GM12891 (cell line): ENCODE data around the gene NFKB2.

Source experiments
- DNase-seq: peaks from one replicate; pipeline ENCODE4 v3.0.0; 2011; ENCODE audit warnings: low spot score; ENCODE audit not compliant: insufficient read length
- FAIRE-seq: peaks from 2 replicates; lab custom pipeline; 2011; peaks lifted over from hg19 to GRCh38; lab: Jason Lieb, UNC
- PAX5 ChIP-seq: IDR thresholded peaks from 2 replicates; pipeline ENCODE4 v1.6.1; 2011; ENCODE audit warnings: low read length, moderate library complexity, mild to moderate bottlenecking; ENCODE audit not compliant: insufficient read depth, severe bottlenecking
- POLR2A ChIP-seq: IDR thresholded peaks from 2 replicates; pipeline ENCODE4 v1.6.1; 2011; ENCODE audit warnings: low read depth, low read length, control low read depth
- POLR2AphosphoS5 ChIP-seq: IDR thresholded peaks from 2 replicates; pipeline ENCODE4 v1.6.1; 2011; ENCODE audit warnings: low read depth, low read length, control low read depth
- POU2F2 ChIP-seq: IDR thresholded peaks from 2 replicates; pipeline ENCODE4 v1.6.1; 2011; ENCODE audit warnings: low read depth, mild to moderate bottlenecking, control low read depth, low read length, moderate library complexity
- SPI1 ChIP-seq: IDR thresholded peaks from 2 replicates; pipeline ENCODE4 v1.6.1; 2011; ENCODE audit warnings: low read depth, low read length, control low read depth
- TAF1 ChIP-seq: IDR thresholded peaks from 2 replicates; pipeline ENCODE4 v1.6.1; 2011; ENCODE audit warnings: low read depth, low read length, control low read depth

Gene NFKB2

GRCh38 chr10:102418622-102419268 is 23.2 kb downstream of the NFKB2 start, which contains the start of gene PSD:
PSD (minus strand) TSS chr10:102418785; CDS start chr10:102417038, 1,747 bp downstream.
- DNase-seq = no peak
- no peak for FAIRE-seq
- no peak for TF ChIP-seq PAX5
- TF ChIP-seq POLR2AphosphoS5 = no peak

GRCh38 chr10:102419269-102420180 is 24.0 kb downstream of the NFKB2 start:
- FAIRE-seq (peak; percentile 84), DNase-seq (no peak)
- TF ChIP-seq POLR2AphosphoS5 (no peak), SPI1 (no peak), POU2F2 (no peak), PAX5 (no peak), TAF1 (no peak), POLR2A (no peak)

- no peak for FAIRE-seq
- TF ChIP-seq SPI1 = no peak
- TF ChIP-seq POU2F2 = no peak
- no peak for TF ChIP-seq POLR2A
- TF ChIP-seq POLR2AphosphoS5 = no peak
- TF ChIP-seq PAX5 = no peak
- TF ChIP-seq TAF1 = no peak
- no peak for DNase-seq
Observed at GRCh38 chr10:102420181-102420713, 24.7 kb downstream of the NFKB2 start.

- FAIRE-seq = peak; percentile 98
Observed at GRCh38 chr10:102420714-102421506, 25.4 kb downstream of the NFKB2 start, which contains the start of gene FBXL15. FBXL15 (plus strand) TSS chr10:102420836; CDS start chr10:102421130, 294 bp downstream.

GRCh38 chr10:102421507-102421756 is 25.9 kb downstream of the NFKB2 start:
- DNase-seq (no peak), FAIRE-seq (no peak)
- TF ChIP-seq POU2F2 = no peak
- no peak for TF ChIP-seq POLR2A
- no peak for TF ChIP-seq PAX5
- TF ChIP-seq TAF1 = no peak
- no peak for TF ChIP-seq SPI1
- TF ChIP-seq POLR2AphosphoS5 = no peak

More at GRCh38 chr10:102420714-102421506, 25.4 kb downstream of the NFKB2 start, which contains the start of gene FBXL15:
- TF ChIP-seq SPI1 = peak; percentile 23; the same call in 1 of the 2 replicates
- TF ChIP-seq TAF1 = peak; percentile 76
- TF ChIP-seq POU2F2 = peak; percentile 86; the same call in 1 of the 2 replicates
- TF ChIP-seq POLR2A = peak; percentile 54; the same call in 1 of the 2 replicates
- peak; percentile 45 for TF ChIP-seq PAX5
- 0 out of 2 replicates have a peak, but pooled peaks have one; percentile 44 for TF ChIP-seq POLR2AphosphoS5
- DNase-seq = peak; percentile 97

- no peak for TF ChIP-seq POLR2AphosphoS5
- no peak for TF ChIP-seq POU2F2
- DNase-seq (no peak), FAIRE-seq (no peak)
Observed at GRCh38 chr10:102421757-102422512, 26.4 kb downstream of the NFKB2 start.

- DNase-seq (peak; percentile 65), FAIRE-seq (peak; percentile 97)
- TF ChIP-seq POLR2A = no peak; the same call in 1 of the 2 replicates
- no peak for TF ChIP-seq PAX5
- TF ChIP-seq POU2F2 = peak; percentile 80
- no peak for TF ChIP-seq POLR2AphosphoS5
- no peak for TF ChIP-seq SPI1
- TF ChIP-seq TAF1 = no peak
Observed at GRCh38 chr10:102422545-102423129, 27.1 kb downstream of the NFKB2 start.

GRCh38 chr10:102423372-102423968 is 28.0 kb downstream of the NFKB2 start:
- DNase-seq (no peak), FAIRE-seq (no peak)
- no peak for TF ChIP-seq POLR2A
